Measurements from ENCODE around the gene FILIP1L. TPM values are rescaled to one million over a fixed set of nuclear protein-coding genes. Genes with fewer than 3 reads are reported as not detected.
A peak's percentile ranks its signal among the peaks of the same experiment; 100 is the strongest.

Gene FILIP1L
- total and polyA plus RNA-seq, 2 of the 13 experiments (the other 11 are each of a cell fraction or from before 2014, with no cell fraction given), result 8.1 to 187 TPM

DNA sequence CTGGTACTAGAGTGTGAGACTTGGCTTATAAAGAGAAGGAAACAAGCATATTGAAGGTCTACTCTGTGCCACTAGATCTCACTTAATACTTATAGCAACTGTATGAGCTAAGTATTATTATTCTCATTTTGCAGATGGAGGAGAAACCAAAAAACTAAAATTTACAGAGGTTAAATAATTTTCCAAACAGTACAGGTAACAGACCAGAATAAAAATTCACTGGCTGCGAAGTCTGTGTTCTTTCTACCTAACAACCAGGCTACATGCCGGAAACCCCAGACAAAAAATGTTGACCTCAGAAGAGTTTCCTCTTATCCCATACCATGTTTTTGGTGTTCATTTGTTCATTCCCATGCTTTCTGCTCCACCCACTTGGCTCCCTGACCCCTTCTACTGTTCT lies 250.0 kb downstream of the FILIP1L start:
- WGBS (ENCODE audit: low lambda C conversion rate), result 100% methylated on average over 2 of the region's 2 CpGs
- ChIA-PET CTCF (ENCODE audit: low intra/inter-chr PET ratio, low total read pairs) (no interaction called here), POLR2A (interaction anchor here (1.1 kb wide), 1 partner anchor 390 kb away, joined by 3 read pairs; no protein-coding TSS in a partner anchor)
- H3K27me3 ChIP-seq (ENCODE audit: control insufficient read depth in 1 of 2, insufficient read depth in 2 of 2, low read length in 2 of 2), result no peaks in the 10 kb centered on the region
- FAIRE-seq (no peak), ATAC-seq (no peak), DNase-seq (ENCODE audit: low spot score) (no peak)
- H3K4me2 ChIP-seq (ENCODE audit: low read depth, low read length), result peak overlapping the region; percentile 30; the same call in 1 of the 2 replicates
- no peak for TF ChIP-seq ZNF230 (CRISPR knock-in tag; IDR thresholded peaks at IDR 0.05)
- peak; percentile 55 for TF ChIP-seq RBFOX2 (IDR thresholded peaks at IDR 0.05; ENCODE audit: low read depth, low read length)
- no peak for TF ChIP-seq EEA1 (CRISPR knock-in tag; IDR thresholded peaks at IDR 0.05; ENCODE audit: borderline replicate concordance)
- TF ChIP-seq ZNF788 (CRISPR knock-in tag; IDR thresholded peaks at IDR 0.05; ENCODE audit: borderline replicate concordance), result no peak
- TF ChIP-seq AGO2 (optimal IDR thresholded peaks at IDR 0.05; ENCODE audit: low read depth, low read length), result peak; percentile 55
- peak; percentile 73 for TF ChIP-seq RBM22 (optimal IDR thresholded peaks at IDR 0.05; ENCODE audit: low read length)
- in situ Hi-C loops (cut with HindIII; ENCODE audit: extremely low pct_ligation_motif_present, low pct_unique_long_range_greater_than_20kb), result no loop called here
- no TSS peak for BruUV-seq (replicated peaks)
- no peak overlapping the region for H3K27ac ChIP-seq (ENCODE audit: extremely low read length, insufficient read depth, low read length)
- H3K9me3 ChIP-seq (ENCODE audit: low read length), result no peaks in the 10 kb centered on the region
- no peak overlapping the region for H2AFZ ChIP-seq (ENCODE audit: low read length)
- H3K36me3 ChIP-seq (replicated peaks in 1 of 2; ENCODE audit: control insufficient read depth in 1 of 2, insufficient read depth in 2 of 2, low read length in 2 of 2), result peaks cover 28 to 77% of the 10 kb centered on the region in 2 experiments
- peaks cover 100% of the 10 kb centered on the region for H3K79me2 ChIP-seq (ENCODE audit: insufficient read depth, low read length)
- no peak overlapping the region for H3K4me3 ChIP-seq (replicated peaks in 1 of 3; ENCODE audit: insufficient read depth in 1 of 3, low read depth in 2 of 3, low read length in 3 of 3)
- H3K4me1 ChIP-seq (ENCODE audit: insufficient read depth, low read length), result peaks cover 95% of the 10 kb centered on the region
- intact Hi-C loops (cut with micrococcal nuclease; ENCODE audit: unreplicated experiment), result no loop called here
- H4K20me1 ChIP-seq (ENCODE audit: insufficient read depth, low read length), result peaks cover 99% of the 10 kb centered on the region
- H3K9ac ChIP-seq (ENCODE audit: insufficient read depth, low read depth, low read length), result no peak overlapping the region

DNA sequence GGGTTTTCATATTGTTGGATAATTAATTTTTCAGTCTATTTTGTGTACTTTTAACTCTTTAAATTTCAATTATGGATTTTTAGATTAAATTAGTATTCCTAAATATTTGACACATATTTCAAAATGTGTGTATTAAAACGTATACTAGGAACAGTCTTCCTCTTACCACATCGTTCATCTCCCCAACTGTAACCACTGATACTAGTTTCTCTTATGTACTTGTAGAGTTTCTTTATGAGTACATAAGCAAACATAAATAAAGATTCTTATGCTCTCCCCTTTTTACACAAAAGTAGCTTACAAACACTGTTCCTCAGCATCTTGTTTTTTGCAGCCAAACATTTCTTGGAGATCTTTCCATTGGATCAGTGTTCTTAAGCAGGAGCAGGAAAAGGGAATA lies 250.7 kb downstream of the FILIP1L start:
- peaks cover 26 to 76% of the 10 kb centered on the region in 2 experiments for H3K36me3 ChIP-seq (replicated peaks in 1 of 2; ENCODE audit: control insufficient read depth in 1 of 2, insufficient read depth in 2 of 2, low read length in 2 of 2)
- POLR2A ChIA-PET, result no interaction called here
- ATAC-seq (no peak), FAIRE-seq (no peak), DNase-seq (ENCODE audit: low spot score) (no peak)
- H2AFZ ChIP-seq (ENCODE audit: low read length), result no peak overlapping the region
- no peak overlapping the region for H3K9ac ChIP-seq (ENCODE audit: insufficient read depth, low read depth, low read length)
- WGBS (ENCODE audit: low lambda C conversion rate), result 96% methylated on average over 2 of the region's 2 CpGs
- intact Hi-C loops (cut with micrococcal nuclease; ENCODE audit: unreplicated experiment) (no loop called here), in situ Hi-C loops (cut with HindIII; ENCODE audit: extremely low pct_ligation_motif_present, low pct_unique_long_range_greater_than_20kb) (no loop called here)
- peaks cover 95% of the 10 kb centered on the region for H3K4me1 ChIP-seq (ENCODE audit: insufficient read depth, low read length)
- H3K4me2 ChIP-seq (ENCODE audit: low read depth, low read length), result no peak overlapping the region; the same call in 1 of the 2 replicates
- no TSS peak for BruUV-seq (replicated peaks)
- no peaks in the 10 kb centered on the region for H3K9me3 ChIP-seq (ENCODE audit: low read length)
- no peak overlapping the region for H3K4me3 ChIP-seq (replicated peaks in 1 of 3; ENCODE audit: insufficient read depth in 1 of 3, low read depth in 2 of 3, low read length in 3 of 3)
- H3K27ac ChIP-seq (ENCODE audit: extremely low read length, insufficient read depth, low read length), result no peak overlapping the region
- peaks cover 100% of the 10 kb centered on the region for H3K79me2 ChIP-seq (ENCODE audit: insufficient read depth, low read length)
- peaks cover 99% of the 10 kb centered on the region for H4K20me1 ChIP-seq (ENCODE audit: insufficient read depth, low read length)
- CTCF ChIA-PET (ENCODE audit: low intra/inter-chr PET ratio, low total read pairs), result no interaction called here
- H3K27me3 ChIP-seq (ENCODE audit: control insufficient read depth in 1 of 2, insufficient read depth in 2 of 2, low read length in 2 of 2), result no peaks in the 10 kb centered on the region
- TF ChIP-seq, protein P1, sequence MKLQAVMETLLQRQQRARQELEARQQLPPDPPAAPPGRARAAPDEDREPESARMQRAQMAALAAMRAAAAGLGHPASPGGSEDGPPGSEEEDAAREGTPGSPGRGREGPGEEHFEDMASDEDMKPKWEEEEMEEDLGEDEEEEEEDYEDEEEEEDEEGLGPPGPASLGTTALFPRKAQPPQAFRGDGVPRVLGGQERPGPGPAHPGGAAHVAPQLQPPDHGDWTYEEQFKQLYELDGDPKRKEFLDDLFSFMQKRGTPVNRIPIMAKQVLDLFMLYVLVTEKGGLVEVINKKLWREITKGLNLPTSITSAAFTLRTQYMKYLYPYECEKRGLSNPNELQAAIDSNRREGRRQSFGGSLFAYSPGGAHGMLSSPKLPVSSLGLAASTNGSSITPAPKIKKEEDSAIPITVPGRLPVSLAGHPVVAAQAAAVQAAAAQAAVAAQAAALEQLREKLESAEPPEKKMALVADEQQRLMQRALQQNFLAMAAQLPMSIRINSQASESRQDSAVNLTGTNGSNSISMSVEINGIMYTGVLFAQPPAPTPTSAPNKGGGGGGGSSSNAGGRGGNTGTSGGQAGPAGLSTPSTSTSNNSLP (IDR thresholded peaks at IDR 0.05; ENCODE audit: low read depth, low read length), result no peak
- TF ChIP-seq, protein P2, sequence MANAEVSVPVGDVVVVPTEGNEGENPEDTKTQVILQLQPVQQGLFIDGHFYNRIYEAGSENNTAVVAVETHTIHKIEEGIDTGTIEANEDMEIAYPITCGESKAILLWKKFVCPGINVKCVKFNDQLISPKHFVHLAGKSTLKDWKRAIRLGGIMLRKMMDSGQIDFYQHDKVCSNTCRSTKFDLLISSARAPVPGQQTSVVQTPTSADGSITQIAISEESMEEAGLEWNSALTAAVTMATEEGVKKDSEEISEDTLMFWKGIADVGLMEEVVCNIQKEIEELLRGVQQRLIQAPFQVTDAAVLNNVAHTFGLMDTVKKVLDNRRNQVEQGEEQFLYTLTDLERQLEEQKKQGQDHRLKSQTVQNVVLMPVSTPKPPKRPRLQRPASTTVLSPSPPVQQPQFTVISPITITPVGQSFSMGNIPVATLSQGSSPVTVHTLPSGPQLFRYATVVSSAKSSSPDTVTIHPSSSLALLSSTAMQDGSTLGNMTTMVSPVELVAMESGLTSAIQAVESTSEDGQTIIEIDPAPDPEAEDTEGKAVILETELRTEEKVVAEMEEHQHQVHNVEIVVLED (CRISPR knock-in tag; IDR thresholded peaks at IDR 0.05; ENCODE audit: borderline replicate concordance), result no peak
- TF ChIP-seq ZNF564 (CRISPR knock-in tag; IDR thresholded peaks at IDR 0.05), result no peak
- no peak for TF ChIP-seq LCORL (IDR thresholded peaks at IDR 0.05)
- no peak for TF ChIP-seq LCORL (CRISPR knock-in tag; IDR thresholded peaks at IDR 0.05)
- TF ChIP-seq ZNF12 (CRISPR knock-in tag; IDR thresholded peaks at IDR 0.05), result no peak
- no peak for TF ChIP-seq RBFOX2 (IDR thresholded peaks at IDR 0.05; ENCODE audit: low read depth, low read length)
- no peak for TF ChIP-seq ZNF660 (CRISPR knock-in tag; IDR thresholded peaks at IDR 0.05; ENCODE audit: borderline replicate concordance, low read depth)
- no peak for TF ChIP-seq SIN3B (IDR thresholded peaks at IDR 0.05; ENCODE audit: low read length)

Measured in HepG2 (cell line).